ENCODE results near the gene CELA2B. TPM values are rescaled to one million over a fixed set of nuclear protein-coding genes. Genes with fewer than 3 reads are reported as not detected.
"Not testable (repeated sequence)": the region's sequence is repeated elsewhere in the genome, so short reads cannot be mapped to it uniquely, and the experiment has no call there.

The CELA2B gene
- total and polyA plus RNA-seq, 2 of the 8 experiments (the other 6 are each of a cell fraction or from before 2014, with no cell fraction given) = not detected

DNA sequence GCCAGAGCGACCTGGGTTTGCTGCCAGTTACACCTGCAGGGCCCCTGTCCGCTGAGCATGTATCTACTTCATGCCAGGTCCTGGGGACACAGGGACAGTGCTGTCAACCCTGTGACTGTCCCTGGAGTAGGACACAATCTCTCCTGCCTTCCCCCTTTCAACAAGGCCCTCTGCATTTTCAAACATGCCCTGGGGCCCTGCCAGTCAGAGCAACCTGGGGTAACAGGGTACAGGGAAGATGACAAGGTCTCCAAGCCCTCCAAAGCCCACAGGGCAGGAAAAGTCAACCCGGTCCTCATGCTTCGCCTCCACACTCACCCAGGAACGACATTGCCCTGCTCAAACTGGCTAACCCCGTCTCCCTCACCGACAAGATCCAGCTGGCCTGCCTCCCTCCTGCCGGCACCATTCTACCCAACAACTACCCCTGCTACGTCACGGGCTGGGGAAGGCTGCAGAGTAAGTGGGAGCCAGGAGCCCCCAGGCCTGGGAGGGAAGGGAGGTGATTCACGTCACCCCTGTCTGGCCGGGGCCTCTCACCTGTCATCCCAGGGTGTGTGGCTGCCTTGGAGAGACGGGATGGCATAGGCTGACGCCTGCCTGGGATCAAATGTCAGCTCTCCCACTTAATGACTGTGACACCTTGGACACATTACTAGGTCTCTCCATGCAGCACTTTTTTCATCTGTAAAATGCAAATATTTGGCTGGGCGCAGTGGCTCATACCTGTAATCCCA, 12.7 kb upstream of the CELA2B start:
- POLR2A ChIA-PET (ENCODE audit: partially characterized antibody); H3K27ac ChIP-seq (ENCODE audit: low read depth, low read length); H3K14ac ChIP-seq (ENCODE audit: insufficient read length); H3K18ac ChIP-seq (ENCODE audit: extremely low read depth, low read length); H2AFZ ChIP-seq (ENCODE audit: low read length); H3K36me3 ChIP-seq (ENCODE audit: control insufficient read depth in 2 of 4, insufficient read depth in 4 of 4, low read length in 3 of 4); H3K4me1 ChIP-seq (replicated peaks in 1 of 4; ENCODE audit: control insufficient read depth in 3 of 4, insufficient read depth in 4 of 4, low read length in 3 of 4); H2BK5ac ChIP-seq (ENCODE audit: low read depth, low read length); H3K4ac ChIP-seq (replicated peaks; ENCODE audit: insufficient read length, low read depth, low read length); H3K56ac ChIP-seq (replicated peaks; ENCODE audit: insufficient read length, low read depth, low read length); H3K23ac ChIP-seq (ENCODE audit: insufficient read length); H3K4me3 ChIP-seq (ENCODE audit: extremely low read depth in 1 of 4, insufficient read depth in 2 of 4, low read depth in 3 of 4, low read length in 4 of 4); H2BK20ac ChIP-seq (ENCODE audit: low read length); H3K23me2 ChIP-seq (ENCODE audit: low read depth, low read length); H4K20me1 ChIP-seq (replicated peaks in 1 of 2; ENCODE audit: control insufficient read depth in 1 of 2, insufficient read depth in 2 of 2, low read length in 2 of 2); H2BK120ac ChIP-seq (replicated peaks; ENCODE audit: low read depth, low read length); H4K91ac ChIP-seq (replicated peaks; ENCODE audit: insufficient read length, low read length); H4K8ac ChIP-seq (ENCODE audit: extremely low read depth, insufficient read depth, low read length); FAIRE-seq; H2BK12ac ChIP-seq (ENCODE audit: low read depth, low read length); H3K9ac ChIP-seq (replicated peaks in 1 of 4; ENCODE audit: extremely low read depth in 1 of 4, low read depth in 3 of 4, low read length in 3 of 4); H3K27me3 ChIP-seq (replicated peaks in 1 of 4; ENCODE audit: control insufficient read depth in 3 of 4, extremely low read depth in 1 of 4, insufficient read depth in 3 of 4, low read length in 3 of 4); H2AK5ac ChIP-seq (ENCODE audit: low read depth, low read length); H4K5ac ChIP-seq (ENCODE audit: insufficient read length, low read depth, low read length); H3K9me3 ChIP-seq (ENCODE audit: insufficient read depth in 2 of 2, low read depth in 1 of 2, low read length in 1 of 2); DNase-seq (ENCODE audit: low read depth in 1 of 2, low spot score in 2 of 2); H2BK15ac ChIP-seq (ENCODE audit: low read length); H3K79me2 ChIP-seq (ENCODE audit: control insufficient read depth in 1 of 2, insufficient read depth in 2 of 2, low read length in 2 of 2); H3K79me1 ChIP-seq (ENCODE audit: low read depth, low read length); H3K4me2 ChIP-seq (ENCODE audit: insufficient read depth in 1 of 2, low read depth in 2 of 2, low read length in 2 of 2): not testable (repeated sequence)
- 82% methylated on average over 12 of the region's 15 CpGs; no CpG with 5 or more reads in 1 of the 2 experiments for WGBS, 2 experiments (ENCODE audit: extremely low coverage in 1 of 2, insufficient coverage in 1 of 2, insufficient read length in 1 of 2, insufficient replicate concordance in 2 of 2, low coverage in 1 of 2, low lambda C conversion rate in 2 of 2, missing lambda C conversion rate in 1 of 2)
- CTCF ChIA-PET (ENCODE audit: partially characterized antibody) = interaction anchor here (0.5 kb wide), 1 partner anchor 282 kb away, joined by 3 read pairs; no protein-coding TSS in a partner anchor

DNA sequence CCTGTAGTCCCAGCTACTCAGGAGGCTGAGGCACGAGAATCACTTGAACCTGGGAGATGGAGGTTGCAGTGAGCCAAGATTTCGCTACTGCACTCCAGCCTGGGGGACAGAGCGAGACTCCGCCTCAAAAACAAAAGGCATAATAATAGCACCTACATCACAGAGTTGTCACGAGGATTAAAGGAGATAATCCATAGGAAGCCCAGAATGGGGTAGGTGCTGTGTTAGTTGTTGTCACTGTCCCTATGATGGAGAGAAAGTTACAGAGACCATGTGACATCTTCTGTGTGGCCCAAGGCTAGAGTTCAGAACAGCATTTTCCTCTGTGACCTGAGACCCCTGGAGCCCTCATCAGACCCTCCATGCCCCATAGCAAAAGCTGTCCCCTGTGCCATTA, 12.0 kb upstream of the CELA2B start:
- H3K79me2 ChIP-seq (ENCODE audit: control insufficient read depth in 1 of 2, insufficient read depth in 2 of 2, low read length in 2 of 2); H3K36me3 ChIP-seq (ENCODE audit: control insufficient read depth in 2 of 4, insufficient read depth in 4 of 4, low read length in 3 of 4); H4K20me1 ChIP-seq (replicated peaks in 1 of 2; ENCODE audit: control insufficient read depth in 1 of 2, insufficient read depth in 2 of 2, low read length in 2 of 2); H2BK120ac ChIP-seq (replicated peaks; ENCODE audit: low read depth, low read length); H2AK5ac ChIP-seq (ENCODE audit: low read depth, low read length); H3K9me3 ChIP-seq (ENCODE audit: insufficient read depth in 2 of 2, low read depth in 1 of 2, low read length in 1 of 2); H3K23me2 ChIP-seq (ENCODE audit: low read depth, low read length); POLR2A ChIA-PET (ENCODE audit: partially characterized antibody); H3K56ac ChIP-seq (replicated peaks; ENCODE audit: insufficient read length, low read depth, low read length); H2AFZ ChIP-seq (ENCODE audit: low read length); H3K23ac ChIP-seq (ENCODE audit: insufficient read length); H3K27ac ChIP-seq (ENCODE audit: low read depth, low read length); H4K91ac ChIP-seq (replicated peaks; ENCODE audit: insufficient read length, low read length); H2BK5ac ChIP-seq (ENCODE audit: low read depth, low read length); DNase-seq (ENCODE audit: low read depth in 1 of 2, low spot score in 2 of 2); H2BK12ac ChIP-seq (ENCODE audit: low read depth, low read length); H3K4me3 ChIP-seq (ENCODE audit: extremely low read depth in 1 of 4, insufficient read depth in 2 of 4, low read depth in 3 of 4, low read length in 4 of 4); H2BK20ac ChIP-seq (ENCODE audit: low read length); H3K4me2 ChIP-seq (ENCODE audit: insufficient read depth in 1 of 2, low read depth in 2 of 2, low read length in 2 of 2); H3K27me3 ChIP-seq (replicated peaks in 1 of 4; ENCODE audit: control insufficient read depth in 3 of 4, extremely low read depth in 1 of 4, insufficient read depth in 3 of 4, low read length in 3 of 4); H2BK15ac ChIP-seq (ENCODE audit: low read length); CTCF ChIA-PET (ENCODE audit: partially characterized antibody); H3K4me1 ChIP-seq (replicated peaks in 1 of 4; ENCODE audit: control insufficient read depth in 3 of 4, insufficient read depth in 4 of 4, low read length in 3 of 4); H3K14ac ChIP-seq (ENCODE audit: insufficient read length); H3K4ac ChIP-seq (replicated peaks; ENCODE audit: insufficient read length, low read depth, low read length); FAIRE-seq; H3K79me1 ChIP-seq (ENCODE audit: low read depth, low read length); H3K18ac ChIP-seq (ENCODE audit: extremely low read depth, low read length); H4K5ac ChIP-seq (ENCODE audit: insufficient read length, low read depth, low read length); H3K9ac ChIP-seq (replicated peaks in 1 of 4; ENCODE audit: extremely low read depth in 1 of 4, low read depth in 3 of 4, low read length in 3 of 4); H4K8ac ChIP-seq (ENCODE audit: extremely low read depth, insufficient read depth, low read length): not testable (repeated sequence)
- 88% methylated on average over 5 of the region's 5 CpGs; no CpG with 5 or more reads in 1 of the 2 experiments for WGBS, 2 experiments (ENCODE audit: extremely low coverage in 1 of 2, insufficient coverage in 1 of 2, insufficient read length in 1 of 2, insufficient replicate concordance in 2 of 2, low coverage in 1 of 2, low lambda C conversion rate in 2 of 2, missing lambda C conversion rate in 1 of 2)

Measured in H1 (cell line).